ENCODE results near the gene FBN2.

- no peak for TF ChIP-seq CTCF (IDR thresholded peaks at IDR 0.05)
- TF ChIP-seq POLR2AphosphoS5 (IDR thresholded peaks at IDR 0.05), result no peak
Observed at GRCh38 chr5:128290152-128290858, 247.7 kb downstream of the FBN2 start.

Measured in esophagus muscularis mucosa (tissue), 3 donors.